Type B pancreatic cell (in vitro differentiated cells): ENCODE measurements around the gene LRRC40. TPM values are rescaled to one million over a fixed set of nuclear protein-coding genes. Genes with fewer than 3 reads are reported as not detected.
"Not testable (repeated sequence)": the region's sequence is repeated elsewhere in the genome, so short reads cannot be mapped to it uniquely, and the experiment has no call there.

ENCODE experiments used
- DNase-seq: peaks from one replicate; pipeline ENCODE4 v3.0.0; 2021; ENCODE audit warnings: mixed read lengths; ENCODE audit not compliant: unreplicated experiment; ENCODE audit errors: extremely low spot score
- H3K27ac Mint-ChIP-seq: 2 replicates; pipeline ENCODE4 v1.8.0; 2021; ENCODE audit warnings: mild to moderate bottlenecking, mixed read lengths
- H3K27me3 Mint-ChIP-seq: 2 replicates; pipeline ENCODE4 v1.8.0; 2021; ENCODE audit warnings: mixed read lengths
- H3K36me3 Mint-ChIP-seq: 2 replicates; pipeline ENCODE4 v1.8.0; 2021; ENCODE audit warnings: mixed read lengths
- H3K4me1 Mint-ChIP-seq: one replicate; pipeline ENCODE4 v1.8.0; 2021; ENCODE audit warnings: mixed read lengths; ENCODE audit not compliant: unreplicated experiment
- H3K4me3 Mint-ChIP-seq: 2 replicates; pipeline ENCODE4 v1.8.0; 2021; ENCODE audit warnings: mild to moderate bottlenecking, mixed read lengths
- H3K9me3 Mint-ChIP-seq: 2 replicates; pipeline ENCODE4 v1.8.0; 2021; ENCODE audit warnings: mixed read lengths
- CTCF ChIP-seq: fragments of 200-600 bp; sonication (generic); conservative IDR thresholded peaks from 2 replicates; pipeline ENCODE4 v1.5.0; 2021; ENCODE audit warnings: antibody characterized with exemption, mild to moderate bottlenecking
- total RNA-seq: library from RNA; stranded (reverse); gene quantifications from 2 replicates; pipeline ENCODE4 v1.2.1, GENCODE V29; 2021; ENCODE audit warnings: low replicate concordance

The LRRC40 gene
- total RNA-seq, 1 donor from 2014 or later, result 18.9 TPM

- Mint-ChIP-seq H3K4me1 (no peaks in the 10 kb centered on the region), H3K27ac (no peak overlapping the region), H3K4me3 (no peak overlapping the region), H3K36me3 (peaks cover 6% of the 10 kb centered on the region), H3K27me3 (no peaks in the 10 kb centered on the region), H3K9me3 (no peaks in the 10 kb centered on the region)
- DNase-seq, result no peak
- no peak for TF ChIP-seq CTCF
Measured at GRCh38 chr1:70190180-70190579, 15.2 kb downstream of the LRRC40 start.

GRCh38 chr1:70188522-70188921, 16.9 kb downstream of the LRRC40 start:
- no peak for TF ChIP-seq CTCF

GRCh38 chr1:70185181-70185580, 20.2 kb downstream of the LRRC40 start:
- not testable (repeated sequence) for DNase-seq, H3K4me3 Mint-ChIP-seq, H3K36me3 Mint-ChIP-seq, H3K9me3 Mint-ChIP-seq, H3K27ac Mint-ChIP-seq, H3K27me3 Mint-ChIP-seq, H3K4me1 Mint-ChIP-seq

More at GRCh38 chr1:70188522-70188921, 16.9 kb downstream of the LRRC40 start:
- DNase-seq, result no peak
- Mint-ChIP-seq H3K4me3 (no peak overlapping the region), H3K27ac (no peak overlapping the region), H3K4me1 (no peaks in the 10 kb centered on the region), H3K36me3 (peaks cover 6% of the 10 kb centered on the region), H3K27me3 (no peaks in the 10 kb centered on the region), H3K9me3 (no peaks in the 10 kb centered on the region)

GRCh38 chr1:70171512-70171911, 33.9 kb downstream of the LRRC40 start:
- no peak overlapping the region for H3K4me3 Mint-ChIP-seq
- peaks cover 9% of the 10 kb centered on the region for H3K36me3 Mint-ChIP-seq
- H3K4me1 Mint-ChIP-seq, result peaks cover 6% of the 10 kb centered on the region
- H3K27me3 Mint-ChIP-seq, result no peaks in the 10 kb centered on the region
- H3K9me3 Mint-ChIP-seq, result no peaks in the 10 kb centered on the region
- TF ChIP-seq CTCF, result no peak
- H3K27ac Mint-ChIP-seq, result no peak overlapping the region
- no peak for DNase-seq

- no peak for TF ChIP-seq CTCF
- Mint-ChIP-seq H3K4me1 (peaks cover 6% of the 10 kb centered on the region), H3K9me3 (no peaks in the 10 kb centered on the region), H3K36me3 (peaks cover 13% of the 10 kb centered on the region), H3K27ac (no peak overlapping the region), H3K27me3 (no peaks in the 10 kb centered on the region), H3K4me3 (no peak overlapping the region)
- no peak for DNase-seq
Measured at GRCh38 chr1:70169018-70169839, 36.1 kb downstream of the LRRC40 start.

GRCh38 chr1:70168283-70168682, 37.1 kb downstream of the LRRC40 start:
- H3K4me3 Mint-ChIP-seq, result no peak overlapping the region
- peaks cover 13% of the 10 kb centered on the region for H3K36me3 Mint-ChIP-seq
- TF ChIP-seq CTCF, result no peak
- H3K27ac Mint-ChIP-seq, result no peak overlapping the region
- no peaks in the 10 kb centered on the region for H3K27me3 Mint-ChIP-seq
- H3K9me3 Mint-ChIP-seq, result no peaks in the 10 kb centered on the region
- peaks cover 6% of the 10 kb centered on the region for H3K4me1 Mint-ChIP-seq
- no peak for DNase-seq
